K562 (cell line): ENCODE measurements around the gene GNAQ. TPM values are rescaled to one million over a fixed set of nuclear protein-coding genes. Genes with fewer than 3 reads are reported as not detected.
A peak's percentile ranks its signal among the peaks of the same experiment; 100 is the strongest.

Source experiments
- ATAC-seq: fragments of 200-7000 bp; cut with Tn5 transposase; 3 replicates; pipeline ENCODE4 v1.9.1; 2020; ENCODE audit warnings: moderate library complexity
- BruUV-seq: library from RNA; stranded (reverse); fragments of 400-500 nt; replicated peaks from 2 replicates; lab custom pipeline; 2021; lab: Mats Ljungman, UMichigan
- CTCF ChIA-PET: fragments of 300-600 bp; formaldehyde crosslinking; extraction: SDS; loops from one replicate; lab custom pipeline; 2021; ENCODE audit warnings: low intra/inter-chr PET ratio; lab: Yijun Ruan, JAX
- POLR2A ChIA-PET: fragments of 300-600, 350-650 bp; sonication (Branson Sonifier 250); formaldehyde crosslinking; extraction: SDS; loops from one replicate; lab custom pipeline; 2021; ENCODE audit warnings: antibody characterized with exemption, inconsistent platforms; lab: Yijun Ruan, JAX
- DNase-seq, 4 experiments: peaks; one replicate each; pipeline versions ENCODE4 v3.0.0 to v3.0.0-alpha.2; 2011 to 2018; ENCODE audit warnings: low spot score in 3 of 4, mixed read lengths in 3 of 4; ENCODE audit errors: extremely low read depth in 1 of 4
- FAIRE-seq: peaks from 2 replicates; lab custom pipeline; 2011; peaks lifted over from hg19 to GRCh38; lab: Jason Lieb, UNC
- H2AFZ ChIP-seq: 2 replicates; pipeline ENCODE4 v1.6.0; 2011; ENCODE audit warnings: low read depth, low read length, control low read depth, inconsistent platforms
- H3K27ac ChIP-seq: fragments of 200-600 bp; 3 replicates; pipeline ENCODE4 v1.8.0; 2011; ENCODE audit warnings: low read depth, mild to moderate bottlenecking, control low read depth, inconsistent platforms, low read length, moderate library complexity, mixed read lengths; ENCODE audit errors: extremely low read depth
- H3K27me3 ChIP-seq, 2 experiments: fragments of 300-600 bp in 1 of 2; 2 replicates in 1 of 2; 3 replicates in 1 of 2; pipeline versions ENCODE4 v1.6.0 to v1.8.0; 2011; ENCODE audit warnings: inconsistent platforms in 2 of 2, low read length in 2 of 2, mild to moderate bottlenecking in 1 of 2, mixed read lengths in 1 of 2, moderate library complexity in 1 of 2; ENCODE audit not compliant: control insufficient read depth in 2 of 2, insufficient read depth in 2 of 2
- H3K36me3 ChIP-seq: fragments of 300-600 bp; 3 replicates; pipeline ENCODE4 v1.8.0; 2011; ENCODE audit warnings: mild to moderate bottlenecking, low read length, inconsistent platforms; ENCODE audit not compliant: control insufficient read depth, insufficient read depth
- H3K4me1 ChIP-seq, 2 experiments: fragments of 200-600 bp in 1 of 2; replicated peaks in 1 of 2; 2 replicates in 1 of 2; 3 replicates in 1 of 2; pipeline versions ENCODE4 v1.5.1 to v1.8.0; 2011; ENCODE audit warnings: inconsistent platforms in 2 of 2, low read length in 2 of 2, mild to moderate bottlenecking in 1 of 2, mixed read lengths in 1 of 2, moderate library complexity in 1 of 2; ENCODE audit not compliant: control insufficient read depth in 2 of 2, insufficient read depth in 2 of 2
- H3K4me2 ChIP-seq: 2 replicates; pipeline ENCODE4 v1.6.1; 2011; ENCODE audit warnings: low read length, control low read depth, inconsistent platforms, mixed read lengths; ENCODE audit not compliant: insufficient read depth
- H3K4me3 ChIP-seq: fragments of 200-600 bp; sonication (generic), shearing (Covaris generic); 2 replicates; pipeline ENCODE4 v1.5.1; 2016; ENCODE audit warnings: control low read depth, inconsistent platforms
- H3K79me2 ChIP-seq: fragments of 200-600 bp; 3 replicates; pipeline ENCODE4 v1.8.0; 2011; ENCODE audit warnings: low read length, inconsistent platforms; ENCODE audit not compliant: control insufficient read depth, insufficient read depth
- H3K9ac ChIP-seq, 2 experiments: 2 replicates each; pipeline versions ENCODE4 v1.6.0 to v1.6.1; 2011; ENCODE audit warnings: low read depth in 2 of 2, low read length in 2 of 2, control low read depth in 1 of 2, inconsistent platforms in 1 of 2, mild to moderate bottlenecking in 1 of 2, mixed read lengths in 1 of 2; ENCODE audit not compliant: insufficient read depth in 1 of 2
- H3K9me1 ChIP-seq: one replicate; pipeline ENCODE4 v1.6.0; 2011; ENCODE audit warnings: inconsistent platforms, mild to moderate bottlenecking, low read length, moderate library complexity; ENCODE audit not compliant: control insufficient read depth, insufficient read depth
- H3K9me3 ChIP-seq: replicated peaks from 2 replicates; pipeline ENCODE4 v1.5.1; 2011; ENCODE audit warnings: low read depth, low read length, inconsistent platforms; ENCODE audit not compliant: control insufficient read depth, insufficient read depth
- H4K20me1 ChIP-seq: replicated peaks from 2 replicates; pipeline ENCODE4 v1.6.1; 2011; ENCODE audit warnings: low read length, inconsistent platforms, mixed read lengths; ENCODE audit not compliant: control insufficient read depth, insufficient read depth
- HNRNPK ChIP-seq: fragments of 200-400 bp; formaldehyde crosslinking; IDR thresholded peaks from one replicate; pipeline ENCODE4 v1.6.1; 2018; ENCODE audit warnings: mild to moderate bottlenecking, low read depth, low read length; ENCODE audit not compliant: poor library complexity, severe bottlenecking
- NR4A1 ChIP-seq, 2 experiments: fragments of 250-450 bp in 1 of 2; fragments of 450-650 bp in 1 of 2; sonication (Bioruptor Pico) in 1 of 2; IDR thresholded peaks; 2 replicates each; pipeline versions ENCODE4 v1.4.0 to v1.6.1; 2016 to 2020; ENCODE audit warnings: mild to moderate bottlenecking in 2 of 2, missing compliant biosample characterization in 1 of 2, missing genetic modification characterization in 1 of 2, moderate library complexity in 1 of 2
- PCBP2 ChIP-seq: fragments of 200-400 bp; formaldehyde crosslinking; IDR thresholded peaks from 2 replicates; pipeline ENCODE4 v1.6.1; 2018; ENCODE audit warnings: low read length, low read depth, mild to moderate bottlenecking, moderate library complexity; ENCODE audit not compliant: poor library complexity, severe bottlenecking
- WGBS: fragments of 100-300 bp; shearing (Covaris generic); methylation state at CpG from one replicate; pipeline ENCODE4 v1.1.6; 2016; ENCODE audit warnings: low coverage, mixed read lengths; ENCODE audit not compliant: insufficient coverage; ENCODE audit errors: missing lambda C conversion rate; 5-methylcytosine and 5-hydroxymethylcytosine counted together
- in situ Hi-C: fragments of 300-500 bp; cut with MboI; formaldehyde crosslinking; loops from 4 replicates; pipeline ENCODE4 v1.15.0; 2018; ENCODE audit warnings: inconsistent platforms, mixed read lengths
- intact Hi-C: fragments of 100-400 bp; cut with micrococcal nuclease; formaldehyde crosslinking; loops from 2 replicates; pipeline ENCODE4 v1.14.2; 2022
- polyA plus RNA-seq, 8 experiments: library from polyadenylated mRNA; depleted of rRNA in 4 of 8; stranded (reverse) in 5 of 8; unstranded in 3 of 8; fragments of >200 nt; fragmentation: Nextera tagmentation in 2 of 8; fragmentation: Illumina TruSeq in 1 of 8; extraction: Ambion mirVana in 2 of 8; extraction: Trizol in 1 of 8; gene quantifications; 2 replicates each; pipeline versions ENCODE4 v1.2.1 to v1.2.3, GENCODE V29; 2011 to 2014; ENCODE audit warnings: inconsistent platforms in 1 of 8, missing spikeins in 1 of 8
- total RNA-seq, 7 experiments: library from RNA; depleted of rRNA in 6 of 7; stranded (reverse); fragments of >200 nt in 6 of 7; fragmentation: Illumina TruSeq in 2 of 7; extraction: Trizol in 2 of 7; gene quantifications; 2 replicates each; pipeline versions ENCODE4 v1.2.1 to v1.2.3, GENCODE V29; 2011 to 2021; ENCODE audit warnings: low replicate concordance in 1 of 7
- TF ChIP-seq, protein P1 (sequence below): fragments of 450-650 bp; IDR thresholded peaks from 2 replicates; pipeline ENCODE4 v1.6.1; 2016; ENCODE audit warnings: borderline replicate concordance

The GNAQ gene
- total and polyA plus RNA-seq, 9 of the 15 experiments (the other 6 are each of a cell fraction or from before 2014, with no cell fraction given): 4.8 to 27.9 (median 17.5) TPM

DNA sequence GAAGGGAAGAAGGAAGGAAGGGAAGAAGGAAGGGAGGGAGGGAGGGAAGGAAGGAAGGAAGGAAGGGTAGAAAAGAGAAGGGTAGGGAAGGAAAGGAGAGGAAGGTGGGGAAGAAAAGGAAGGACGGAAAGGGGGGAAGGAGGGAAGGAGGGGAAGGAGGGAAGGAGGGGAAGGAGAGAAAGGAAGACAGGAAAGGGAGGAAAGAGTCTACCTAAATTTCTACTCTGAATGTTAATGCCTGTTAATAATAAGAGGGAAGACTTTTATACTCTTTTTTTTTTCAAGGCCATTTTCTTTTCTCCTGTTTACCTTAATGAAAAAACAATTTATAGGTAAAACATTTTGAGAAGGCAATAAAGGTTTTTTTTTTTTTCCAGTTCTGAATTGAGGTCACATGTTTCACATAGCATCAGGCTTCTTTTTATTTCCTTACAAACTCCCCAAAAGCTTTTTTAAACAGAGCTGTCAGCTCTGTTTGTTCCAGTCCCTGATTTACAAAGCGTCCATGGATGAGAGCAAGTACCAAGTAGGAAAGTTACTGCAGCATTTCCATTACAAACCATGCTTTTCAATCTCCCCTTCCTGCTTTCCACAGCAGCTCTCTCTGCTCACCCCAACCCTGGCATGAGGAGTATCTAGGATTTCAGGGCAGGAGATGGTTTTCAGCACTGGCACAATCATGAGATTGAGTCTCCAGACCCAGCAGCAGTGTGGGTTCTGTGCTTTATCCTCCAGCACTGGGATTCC is 173.9 kb downstream of the GNAQ start:
- Histone ChIP-seq H3K36me3 (no peaks in the 10 kb centered on the region), H3K9me3 (no peaks in the 10 kb centered on the region), H3K4me2 (no peak overlapping the region), H3K27me3 (no peaks in the 10 kb centered on the region), H3K27ac (no peak overlapping the region), H3K9ac (no peak overlapping the region), H2AFZ (no peak overlapping the region), H3K9me1 (no peaks in the 10 kb centered on the region), H3K4me3 (no peak overlapping the region), H3K4me1 (no peaks in the 10 kb centered on the region), H4K20me1 (no peaks in the 10 kb centered on the region), H3K79me2 (peaks cover 2% of the 10 kb centered on the region)
- DNase-seq (no peak), ATAC-seq (no peak), FAIRE-seq (no peak)
- intact Hi-C loops (no loop called here), in situ Hi-C loops (no loop called here)
- ChIA-PET POLR2A (no interaction called here), CTCF (no interaction called here)
- BruUV-seq: no TSS peak
- peak; percentile 79 for TF ChIP-seq HNRNPK
- TF ChIP-seq, protein P1, sequence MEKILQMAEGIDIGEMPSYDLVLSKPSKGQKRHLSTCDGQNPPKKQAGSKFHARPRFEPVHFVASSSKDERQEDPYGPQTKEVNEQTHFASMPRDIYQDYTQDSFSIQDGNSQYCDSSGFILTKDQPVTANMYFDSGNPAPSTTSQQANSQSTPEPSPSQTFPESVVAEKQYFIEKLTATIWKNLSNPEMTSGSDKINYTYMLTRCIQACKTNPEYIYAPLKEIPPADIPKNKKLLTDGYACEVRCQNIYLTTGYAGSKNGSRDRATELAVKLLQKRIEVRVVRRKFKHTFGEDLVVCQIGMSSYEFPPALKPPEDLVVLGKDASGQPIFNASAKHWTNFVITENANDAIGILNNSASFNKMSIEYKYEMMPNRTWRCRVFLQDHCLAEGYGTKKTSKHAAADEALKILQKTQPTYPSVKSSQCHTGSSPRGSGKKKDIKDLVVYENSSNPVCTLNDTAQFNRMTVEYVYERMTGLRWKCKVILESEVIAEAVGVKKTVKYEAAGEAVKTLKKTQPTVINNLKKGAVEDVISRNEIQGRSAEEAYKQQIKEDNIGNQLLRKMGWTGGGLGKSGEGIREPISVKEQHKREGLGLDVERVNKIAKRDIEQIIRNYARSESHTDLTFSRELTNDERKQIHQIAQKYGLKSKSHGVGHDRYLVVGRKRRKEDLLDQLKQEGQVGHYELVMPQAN: no peak
- TF ChIP-seq PCBP2: peak; percentile 50
- TF ChIP-seq NR4A1 (CRISPR knock-in tag; IDR thresholded peaks at IDR 0.05): no peak
- TF ChIP-seq NR4A1 (tag; IDR thresholded peaks at IDR 0.05): no peak
- 100% methylated on average over 1 of the region's 2 CpGs for WGBS
